CD8-positive, alpha-beta memory T cell (primary cell): ENCODE measurements around the gene GRIP1. TPM values are rescaled to one million over a fixed set of nuclear protein-coding genes. Genes with fewer than 3 reads are reported as not detected.
"Not testable (repeated sequence)": the region's sequence is repeated elsewhere in the genome, so short reads cannot be mapped to it uniquely, and the experiment has no call there.

ENCODE experiments used
- CTCF ChIA-PET: fragments of 350-600 bp; sonication (Branson Sonifier 250); formaldehyde crosslinking; loops from one replicate; lab custom pipeline; 2021; ENCODE audit warnings: antibody characterized with exemption; lab: Charles Lee
- POLR2A ChIA-PET: fragments of 350-600 bp; sonication (Branson Sonifier 250); formaldehyde crosslinking; loops from one replicate; lab custom pipeline; 2021; ENCODE audit warnings: antibody characterized with exemption; lab: Charles Lee
- DNase-seq, 5 donors: peaks; one replicate each; pipeline versions ENCODE4 v3.0.0 to v3.0.0-alpha.2; 2020 to 2022; ENCODE audit warnings: mixed read lengths in 1 of 5
- H3K27ac ChIP-seq: one replicate; pipeline ENCODE4 v1.7.0; 2013; ENCODE audit warnings: low read depth, mild to moderate bottlenecking, low read length, moderate library complexity
- H3K27me3 ChIP-seq: 2 replicates; pipeline ENCODE4 v1.7.0; 2013; ENCODE audit warnings: low read length, mild to moderate bottlenecking; ENCODE audit not compliant: insufficient read depth, poor library complexity, severe bottlenecking
- H3K36me3 ChIP-seq: 2 replicates; pipeline ENCODE4 v1.7.0; 2013; ENCODE audit warnings: mild to moderate bottlenecking, low read length, moderate library complexity; ENCODE audit not compliant: insufficient read depth
- H3K4me1 ChIP-seq: 2 replicates; pipeline ENCODE4 v1.7.0; 2013; ENCODE audit warnings: mild to moderate bottlenecking, low read length, moderate library complexity; ENCODE audit not compliant: insufficient read depth
- H3K4me3 ChIP-seq: 2 replicates; pipeline ENCODE4 v1.7.0; 2013; ENCODE audit warnings: mild to moderate bottlenecking, low read length
- H3K9me3 ChIP-seq: 2 replicates; pipeline ENCODE4 v1.7.0; 2013; ENCODE audit warnings: mild to moderate bottlenecking, low read length
- H3K27ac Mint-ChIP-seq, 8 donors: one replicate each; pipeline ENCODE4 v1.8.0; 2020 to 2021; ENCODE audit warnings: mixed read lengths in 8 of 8, mild to moderate bottlenecking in 6 of 8, inconsistent platforms in 3 of 8, moderate library complexity in 3 of 8
- H3K27me3 Mint-ChIP-seq, 2 donors: one replicate each; pipeline ENCODE4 v1.8.0; 2020 to 2021; ENCODE audit warnings: mixed read lengths in 2 of 2, mild to moderate bottlenecking in 1 of 2, moderate library complexity in 1 of 2
- H3K36me3 Mint-ChIP-seq, 3 donors: one replicate each; pipeline ENCODE4 v1.8.0; 2020 to 2021; ENCODE audit warnings: mixed read lengths in 3 of 3, inconsistent platforms in 1 of 3, mild to moderate bottlenecking in 1 of 3
- H3K4me1 Mint-ChIP-seq, 3 donors: one replicate each; pipeline ENCODE4 v1.8.0; 2020 to 2021; ENCODE audit warnings: mixed read lengths in 3 of 3, inconsistent platforms in 1 of 3, mild to moderate bottlenecking in 1 of 3
- H3K4me3 Mint-ChIP-seq, 7 donors: one replicate each; pipeline ENCODE4 v1.8.0; 2020 to 2021; ENCODE audit warnings: mixed read lengths in 7 of 7, mild to moderate bottlenecking in 6 of 7, moderate library complexity in 4 of 7, inconsistent platforms in 2 of 7
- H3K9me3 Mint-ChIP-seq, 5 donors: one replicate each; pipeline ENCODE4 v1.8.0; 2020 to 2022; ENCODE audit warnings: mixed read lengths in 5 of 5, mild to moderate bottlenecking in 3 of 5, moderate library complexity in 2 of 5, inconsistent platforms in 1 of 5
- polyA plus RNA-seq: library from polyadenylated mRNA; unstranded; fragments of 300-500 nt; fragmentation: Illumina TruSeq; gene quantifications from one replicate; pipeline ENCODE4 v1.2.3, GENCODE V29; 2021
- total RNA-seq, 2 experiments: library from RNA; stranded (reverse); gene quantifications; one replicate each; pipeline ENCODE4 v1.2.3, GENCODE V29; 2021

Gene GRIP1
- total and polyA plus RNA-seq, 3 experiments from 2014 or later, result 0.31 to 1.5 (median 1.3) TPM

DNA sequence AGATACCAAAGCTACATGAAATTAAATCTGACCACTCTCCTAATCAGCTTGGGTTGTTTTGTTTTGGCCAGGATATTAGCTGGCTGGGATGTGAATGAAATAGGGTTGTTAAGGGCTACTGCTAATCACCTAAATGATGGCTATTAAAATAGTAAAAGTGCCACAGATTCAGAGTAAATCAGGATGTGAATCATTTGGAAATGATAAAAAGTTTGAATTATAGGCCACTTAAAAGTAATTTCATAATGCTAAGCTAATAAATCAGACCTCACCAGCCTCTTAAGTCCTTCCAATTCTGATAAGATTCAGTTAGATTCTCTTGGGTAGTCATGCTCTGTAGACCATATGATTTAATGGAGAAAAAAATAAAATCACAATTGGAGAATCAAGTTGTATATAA, 364.6 kb downstream of the GRIP1 start:
- Histone ChIP-seq H3K9me3 (no peaks in the 10 kb centered on the region), H3K36me3 (peaks cover 28% of the 10 kb centered on the region), H3K27me3 (no peaks in the 10 kb centered on the region), H3K4me3 (no peak overlapping the region), H3K4me1 (peaks cover 67% of the 10 kb centered on the region), H3K27ac (no peak overlapping the region)
- ChIA-PET POLR2A (no interaction called here), CTCF (interaction anchor here (1.4 kb wide), 1 partner anchor 42 kb away, joined by 4 read pairs; no protein-coding TSS in a partner anchor)
- Mint-ChIP-seq H3K27ac (peak overlapping the region in 5 of 8 donors; percentile 8 to 80 (median 64)), H3K4me3 (peak overlapping the region; percentile 5 to 72 (median 57)), H3K4me1 (peaks cover 82 to 94% (median 94%) of the 10 kb centered on the region in 3 donors), H3K36me3 (peaks cover 5 to 79% (median 27%) of the 10 kb centered on the region in 3 donors), H3K27me3 (no peaks in the 10 kb centered on the region), H3K9me3 (no peaks in the 10 kb centered on the region)
- DNase-seq, result no peak

DNA sequence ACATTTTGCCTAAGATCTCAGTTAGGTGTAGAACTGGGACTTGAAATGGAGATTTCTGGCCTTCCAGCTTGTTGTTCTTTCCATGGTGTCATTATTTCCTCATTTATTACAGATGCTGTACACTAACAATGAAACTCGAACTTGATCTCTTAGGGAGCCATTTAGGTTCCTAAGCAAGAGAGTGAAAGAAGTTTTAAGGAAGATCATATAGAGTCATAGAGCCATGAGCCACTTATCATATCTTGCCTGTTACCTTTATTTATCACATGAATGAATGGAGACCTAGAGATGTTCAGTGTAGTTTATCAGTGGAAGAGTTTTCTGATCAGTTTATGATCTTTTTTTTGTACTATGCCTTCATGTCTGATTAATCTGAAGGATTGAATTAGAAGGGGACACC, 366.7 kb downstream of the GRIP1 start:
- ChIA-PET POLR2A (interaction anchor here (1.0 kb wide), 1 partner anchor 10 kb away, joined by 3 read pairs; the partner anchor contains the start of gene HELB), CTCF (interaction anchor here (0.8 to 2.1 kb wide), 2 partner anchors 33 to 40 kb away, joined by 3 to 6 read pairs; no protein-coding TSS in a partner anchor)
- no peak for DNase-seq
- no peaks in the 10 kb centered on the region for H3K27me3 Mint-ChIP-seq
- Histone ChIP-seq H3K27me3 (no peaks in the 10 kb centered on the region), H3K27ac (no peak overlapping the region), H3K9me3 (no peaks in the 10 kb centered on the region), H3K4me3 (peak overlapping the region; percentile 19), H3K36me3 (peaks cover 21% of the 10 kb centered on the region), H3K4me1 (peaks cover 66% of the 10 kb centered on the region)
- H3K4me3 Mint-ChIP-seq, result peak overlapping the region; percentile 49 to 79 (median 65)
- no peaks in the 10 kb centered on the region for H3K9me3 Mint-ChIP-seq
- peak overlapping the region; percentile 5 to 91 (median 38) for H3K27ac Mint-ChIP-seq
- peaks cover 8 to 75% (median 29%) of the 10 kb centered on the region in 3 donors for H3K36me3 Mint-ChIP-seq
- peaks cover 82 to 94% (median 91%) of the 10 kb centered on the region in 3 donors for H3K4me1 Mint-ChIP-seq

- Histone ChIP-seq H3K9me3 (no peaks in the 10 kb centered on the region), H3K36me3 (peaks cover 22% of the 10 kb centered on the region), H3K27me3 (no peaks in the 10 kb centered on the region), H3K4me3 (no peak overlapping the region), H3K4me1 (peaks cover 75% of the 10 kb centered on the region), H3K27ac (no peak overlapping the region)
- H3K9me3 Mint-ChIP-seq, result no peaks in the 10 kb centered on the region
- no peaks in the 10 kb centered on the region for H3K27me3 Mint-ChIP-seq
- DNase-seq, result no peak
- H3K4me3 Mint-ChIP-seq, result peak overlapping the region; percentile 7 to 79 (median 65)
- H3K4me1 Mint-ChIP-seq, result peaks cover 88 to 100% (median 93%) of the 10 kb centered on the region in 3 donors
- peak overlapping the region in 6 of 8 donors; percentile 8 to 72 (median 48) for H3K27ac Mint-ChIP-seq
- H3K36me3 Mint-ChIP-seq, result peaks cover 12 to 80% (median 36%) of the 10 kb centered on the region in 3 donors
- ChIA-PET POLR2A (no interaction called here), CTCF (no interaction called here)
These were observed 369.3 kb downstream of the GRIP1 start for GRCh38 chr12:66309606-66310005.

- H3K36me3 ChIP-seq, result peaks cover 16% of the 10 kb centered on the region
- Mint-ChIP-seq H3K27ac (peak overlapping the region; percentile 89 to 99 (median 96)), H3K27me3 (peaks cover 0 to 2% of the 10 kb centered on the region in 2 donors), H3K4me1 (peaks cover 54 to 73% (median 63%) of the 10 kb centered on the region in 3 donors), H3K9me3 (peaks cover 0 to 2% (median 0%) of the 10 kb centered on the region in 5 donors), H3K4me3 (peak overlapping the region; percentile 93 to 100 (median 97)), H3K36me3 (peaks cover 7 to 56% (median 15%) of the 10 kb centered on the region in 3 donors)
- no peaks in the 10 kb centered on the region for H3K9me3 ChIP-seq
- DNase-seq, result peak in 1 of 5 donors; percentile 25
- peaks cover 44% of the 10 kb centered on the region for H3K4me1 ChIP-seq
- ChIA-PET POLR2A (interaction anchor here (3.5 kb wide), 1 partner anchor 16 kb away, joined by 26 read pairs; no protein-coding TSS in a partner anchor), CTCF (interaction anchor here (0.8 to 1.8 kb wide), 7 partner anchors 11 to 104 kb away, joined by 3 to 6 read pairs (median 3); no protein-coding TSS in a partner anchor)
- peak overlapping the region; percentile 82 for H3K27ac ChIP-seq
- peak overlapping the region; percentile 96 for H3K4me3 ChIP-seq
- H3K27me3 ChIP-seq, result no peaks in the 10 kb centered on the region
These were observed 374.5 kb downstream of the GRIP1 start for GRCh38 chr12:66304296-66304900.

DNA sequence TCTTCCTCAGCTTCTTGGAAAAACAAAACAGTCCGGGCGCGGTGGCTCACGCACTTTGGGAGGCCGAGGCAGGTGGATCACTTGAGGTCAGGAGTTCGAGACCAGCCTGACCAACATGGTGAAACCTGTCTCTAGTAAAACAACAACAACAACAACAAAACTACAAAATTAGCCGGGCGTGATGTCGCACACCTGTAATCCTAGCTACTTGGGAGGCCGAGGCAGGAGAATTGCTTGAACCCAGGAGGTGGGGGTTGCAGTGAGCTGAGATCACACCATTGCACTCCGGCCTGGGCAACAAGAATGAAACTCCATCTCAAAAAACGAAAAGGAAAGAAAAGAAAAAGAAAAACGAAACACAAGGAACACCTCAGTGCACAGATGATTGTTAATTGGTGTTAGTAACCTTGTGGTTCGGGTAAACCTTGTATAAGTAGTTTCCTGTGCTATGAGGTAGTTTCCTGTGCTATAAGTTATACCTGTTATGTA, 375.5 kb downstream of the GRIP1 start:
- not testable (repeated sequence) for H3K9me3 Mint-ChIP-seq, H3K27me3 Mint-ChIP-seq, H3K27me3 ChIP-seq, H3K9me3 ChIP-seq
- H3K4me3 Mint-ChIP-seq, result peak overlapping the region; percentile 93 to 100 (median 97)
- peak overlapping the region; percentile 89 to 99 (median 96) for H3K27ac Mint-ChIP-seq
- peak in 2 of 5 donors; percentile 56 to 65 for DNase-seq
- ChIA-PET POLR2A (interaction anchor here (0.7 to 3.5 kb wide), 6 partner anchors 12 to 172 kb away, joined by 5 to 26 read pairs (median 8); partner anchors contain the start of gene LLPH), CTCF (interaction anchor here (0.9 to 2.1 kb wide), 6 partner anchors 10 to 34 kb away, joined by 3 to 8 read pairs (median 4); no protein-coding TSS in a partner anchor)
- H3K4me3 ChIP-seq, result peak overlapping the region; percentile 96
- H3K36me3 ChIP-seq, result peaks cover 12% of the 10 kb centered on the region
- H3K4me1 ChIP-seq, result peaks cover 38% of the 10 kb centered on the region
- H3K4me1 Mint-ChIP-seq, result peaks cover 45 to 62% (median 56%) of the 10 kb centered on the region in 3 donors
- peak overlapping the region; percentile 82 for H3K27ac ChIP-seq
- H3K36me3 Mint-ChIP-seq, result peaks cover 7 to 50% (median 15%) of the 10 kb centered on the region in 3 donors

GRCh38 chr12:66302827-66303169, 376.1 kb downstream of the GRIP1 start:
- peak overlapping the region; percentile 82 for H3K27ac ChIP-seq
- peaks cover 8% of the 10 kb centered on the region for H3K36me3 ChIP-seq
- Mint-ChIP-seq H3K4me1 (peaks cover 40 to 57% (median 50%) of the 10 kb centered on the region in 3 donors), H3K36me3 (peaks cover 4 to 46% (median 11%) of the 10 kb centered on the region in 3 donors), H3K27me3 (peaks cover 0 to 2% of the 10 kb centered on the region in 2 donors), H3K4me3 (peak overlapping the region; percentile 93 to 100 (median 97)), H3K9me3 (peaks cover 0 to 2% (median 0%) of the 10 kb centered on the region in 5 donors), H3K27ac (peak overlapping the region; percentile 89 to 99 (median 98))
- H3K9me3 ChIP-seq, result no peaks in the 10 kb centered on the region
- no peak for DNase-seq
- CTCF ChIA-PET, result interaction anchor here (0.6 to 2.1 kb wide), 9 partner anchors 9 to 1251 kb away, joined by 3 to 8 read pairs (median 5); no protein-coding TSS in a partner anchor
- H3K27me3 ChIP-seq, result no peaks in the 10 kb centered on the region
- peak overlapping the region; percentile 96 for H3K4me3 ChIP-seq
- H3K4me1 ChIP-seq, result peaks cover 33% of the 10 kb centered on the region
- POLR2A ChIA-PET, result interaction anchor here (0.7 to 3.5 kb wide), 11 partner anchors 10 to 172 kb away, joined by 3 to 26 read pairs (median 6); partner anchors contain the start of genes LLPH and TMBIM4

GRCh38 chr12:66301944-66302826, 376.7 kb downstream of the GRIP1 start, which contains the start of gene HELB:
HELB (plus strand) TSS chr12:66302493; CDS start chr12:66302604, 111 bp downstream.
- Histone ChIP-seq H3K4me1 (peaks cover 36% of the 10 kb centered on the region), H3K4me3 (peak within 1 kb of the TSS; percentile 96), H3K9me3 (no peaks in the 10 kb centered on the region), H3K36me3 (peaks cover 8% of the 10 kb centered on the region), H3K27ac (peak within 1 kb of the TSS; percentile 82), H3K27me3 (no peaks in the 10 kb centered on the region)
- Mint-ChIP-seq H3K9me3 (peaks cover 0 to 2% (median 0%) of the 10 kb centered on the region in 5 donors), H3K27me3 (peaks cover 0 to 2% of the 10 kb centered on the region in 2 donors), H3K27ac (peak within 1 kb of the TSS; percentile 89 to 99 (median 98)), H3K4me1 (peaks cover 40 to 55% (median 50%) of the 10 kb centered on the region in 3 donors), H3K4me3 (peak within 1 kb of the TSS; percentile 93 to 100 (median 97)), H3K36me3 (peaks cover 4 to 42% (median 11%) of the 10 kb centered on the region in 3 donors)
- CTCF ChIA-PET, result interaction anchor here (0.6 to 2.1 kb wide), 10 partner anchors 8 to 1252 kb away, joined by 3 to 8 read pairs (median 4); no protein-coding TSS in a partner anchor
- peak; percentile 85 to 97 (median 96) for DNase-seq
- POLR2A ChIA-PET, result interaction anchor here (0.6 to 3.5 kb wide), 11 partner anchors 10 to 171 kb away, joined by 3 to 26 read pairs (median 6); partner anchors contain the start of genes LLPH and TMBIM4
